Neuronal stem cell (in vitro differentiated cells): ENCODE results near the gene MACF1.

Experiments
- DNase-seq: peaks from one replicate; pipeline ENCODE4 v3.0.0-alpha.2; 2013; ENCODE audit warnings: low spot score
- H2AFZ ChIP-seq: one replicate; pipeline ENCODE4 v1.6.1; 2013; ENCODE audit warnings: mild to moderate bottlenecking, low read length, inconsistent platforms
- H2AK5ac ChIP-seq: 2 replicates; pipeline ENCODE4 v1.6.1; 2013; ENCODE audit warnings: low read depth, mild to moderate bottlenecking, inconsistent platforms, low read length, moderate library complexity, mixed read lengths
- H2BK120ac ChIP-seq: 2 replicates; pipeline ENCODE4 v1.6.1; 2013; ENCODE audit warnings: low read depth, mild to moderate bottlenecking, inconsistent platforms, low read length, moderate library complexity, mixed read lengths
- H2BK12ac ChIP-seq: one replicate; pipeline ENCODE4 v1.6.1; 2013; ENCODE audit warnings: low read length, inconsistent platforms
- H2BK15ac ChIP-seq: 2 replicates; pipeline ENCODE4 v1.6.1; 2013; ENCODE audit warnings: mild to moderate bottlenecking, low read length, inconsistent platforms, mixed read lengths
- H2BK5ac ChIP-seq: one replicate; pipeline ENCODE4 v1.6.1; 2013; ENCODE audit warnings: inconsistent platforms, mild to moderate bottlenecking, low read length, moderate library complexity
- H3K14ac ChIP-seq: one replicate; pipeline ENCODE4 v1.6.1; 2013; ENCODE audit warnings: low read length, inconsistent platforms
- H3K18ac ChIP-seq: 2 replicates; pipeline ENCODE4 v1.6.1; 2013; ENCODE audit warnings: low read length, inconsistent platforms
- H3K23ac ChIP-seq: 2 replicates; pipeline ENCODE4 v1.6.1; 2013; ENCODE audit warnings: low read depth, mild to moderate bottlenecking, mixed read lengths, low read length, inconsistent platforms; ENCODE audit not compliant: poor library complexity
- H3K27ac ChIP-seq: replicated peaks from 3 replicates; pipeline ENCODE4 v1.5.1; 2013; ENCODE audit warnings: low read length, inconsistent platforms
- H3K27me3 ChIP-seq, 3 experiments: 2 replicates each; pipeline ENCODE4 v1.6.1; 2013; ENCODE audit warnings: low read length in 3 of 3, mild to moderate bottlenecking in 2 of 3, inconsistent platforms in 1 of 3, low read depth in 1 of 3, mixed read lengths in 1 of 3, moderate library complexity in 1 of 3; ENCODE audit not compliant: control insufficient read depth in 3 of 3, insufficient read depth in 3 of 3
- H3K36me3 ChIP-seq, 2 donors: replicated peaks in 1 of 2; 2 replicates each; pipeline ENCODE4 v1.6.1; 2013; ENCODE audit warnings: low read length in 2 of 2; ENCODE audit not compliant: control insufficient read depth in 2 of 2, insufficient read depth in 2 of 2
- H3K4ac ChIP-seq: 2 replicates; pipeline ENCODE4 v1.6.1; 2013; ENCODE audit warnings: inconsistent platforms, mild to moderate bottlenecking, low read length, moderate library complexity
- H3K4me1 ChIP-seq, 2 donors: 1 replicate in 1 of 2; 2 replicates in 1 of 2; pipeline ENCODE4 v1.6.1; 2013; ENCODE audit warnings: low read length in 2 of 2, low read depth in 1 of 2; ENCODE audit not compliant: control insufficient read depth in 2 of 2, insufficient read depth in 1 of 2
- H3K4me2 ChIP-seq: one replicate; pipeline ENCODE4 v1.6.1; 2013; ENCODE audit warnings: mild to moderate bottlenecking, low read length, inconsistent platforms; ENCODE audit not compliant: insufficient read depth, poor library complexity, severe bottlenecking
- H3K4me3 ChIP-seq, 2 donors: 2 replicates each; pipeline ENCODE4 v1.5.1; 2013; ENCODE audit warnings: low read length in 2 of 2, mild to moderate bottlenecking in 2 of 2, inconsistent platforms in 1 of 2, moderate library complexity in 1 of 2
- H3K79me1 ChIP-seq: one replicate; pipeline ENCODE4 v1.6.1; 2013; ENCODE audit warnings: low read depth, mild to moderate bottlenecking, inconsistent platforms, low read length, moderate library complexity
- H3K9ac ChIP-seq: one replicate; pipeline ENCODE4 v1.6.1; 2013; ENCODE audit warnings: mild to moderate bottlenecking, low read depth, low read length, inconsistent platforms; ENCODE audit not compliant: poor library complexity
- H3K9me3 ChIP-seq, 2 donors: replicated peaks in 1 of 2; 2 replicates each; pipeline versions ENCODE3 to v1.6.1; 2013; ENCODE audit warnings: low read length in 2 of 2, mild to moderate bottlenecking in 2 of 2, inconsistent platforms in 1 of 2, low read depth in 1 of 2, mixed read lengths in 1 of 2, moderate library complexity in 1 of 2; ENCODE audit not compliant: control insufficient read depth in 2 of 2, insufficient read depth in 1 of 2
- H4K8ac ChIP-seq: one replicate; pipeline ENCODE4 v1.6.1; 2013; ENCODE audit warnings: low read depth, mild to moderate bottlenecking, inconsistent platforms, low read length, moderate library complexity
- H4K91ac ChIP-seq: one replicate; pipeline ENCODE4 v1.6.1; 2013; ENCODE audit warnings: low read length, low read depth, mild to moderate bottlenecking, inconsistent platforms; ENCODE audit not compliant: poor library complexity
- whole genome bisulfite sequencing, 2 donors: extraction: QIAGEN DNeasy Blood & Tissue Kit; methylation state at CpG; one replicate each; pipeline ENCODE4 v1.1.7; 2013; ENCODE audit warnings: missing lambda C conversion rate in 2 of 2, mixed read lengths in 1 of 2; ENCODE audit not compliant: insufficient read length in 2 of 2, insufficient replicate concordance in 1 of 2; ENCODE audit errors: extremely low coverage in 2 of 2; 5-methylcytosine and 5-hydroxymethylcytosine counted together

Gene MACF1

GRCh38 chr1:39528082-39528481 lies 323.6 kb downstream of the MACF1 start:
- WGBS, 2 donors: no CpG with 5 or more reads among the region's 4 CpGs
- Histone ChIP-seq H3K18ac (no peak overlapping the region), H3K36me3 (peaks cover 15 to 58% of the 10 kb centered on the region in 2 donors), H3K4me3 (no peak overlapping the region), H3K14ac (no peak overlapping the region), H3K23ac (peak overlapping the region; percentile 0), H3K27ac (no peak overlapping the region), H4K91ac (no peak overlapping the region), H3K4ac (no peak overlapping the region), H4K8ac (no peak overlapping the region), H2AK5ac (no peak overlapping the region), H2AFZ (no peak overlapping the region), H3K4me2 (no peak overlapping the region), H3K4me1 (no peaks in the 10 kb centered on the region), H2BK120ac (no peak overlapping the region), H2BK15ac (no peak overlapping the region), H3K9me3 (no peaks in the 10 kb centered on the region), H2BK12ac (no peak overlapping the region), H3K9ac (no peak overlapping the region), H3K27me3 (no peaks in the 10 kb centered on the region), H3K79me1 (no peaks in the 10 kb centered on the region), H2BK5ac (no peak overlapping the region)
- no peak for DNase-seq

GRCh38 chr1:39529901-39530535 lies 325.5 kb downstream of the MACF1 start:
- no CpG with 5 or more reads among the region's 10 CpGs for WGBS, 2 donors

GRCh38 chr1:39531526-39531925 lies 327.0 kb downstream of the MACF1 start:
- Histone ChIP-seq H3K79me1 (no peaks in the 10 kb centered on the region), H2BK5ac (no peak overlapping the region), H2BK15ac (no peak overlapping the region), H3K9ac (no peak overlapping the region), H3K9me3 (no peaks in the 10 kb centered on the region), H4K8ac (no peak overlapping the region), H2BK12ac (no peak overlapping the region), H3K36me3 (peaks cover 13 to 83% of the 10 kb centered on the region in 2 donors), H3K18ac (no peak overlapping the region), H3K4me2 (no peak overlapping the region), H3K27ac (no peak overlapping the region), H2AFZ (no peak overlapping the region), H3K23ac (peak overlapping the region; percentile 37), H3K27me3 (no peaks in the 10 kb centered on the region), H4K91ac (no peak overlapping the region), H2BK120ac (no peak overlapping the region), H3K4me1 (no peaks in the 10 kb centered on the region), H3K4me3 (no peak overlapping the region), H2AK5ac (no peak overlapping the region), H3K14ac (no peak overlapping the region), H3K4ac (no peak overlapping the region)
- no peak for DNase-seq
- no CpG with 5 or more reads among the region's 4 CpGs for WGBS, 2 donors

More at GRCh38 chr1:39529901-39530535, 325.5 kb downstream of the MACF1 start:
- Histone ChIP-seq H2AK5ac (no peak overlapping the region), H3K9ac (no peak overlapping the region), H3K27ac (no peak overlapping the region), H2BK12ac (peak overlapping the region; percentile 58), H3K23ac (no peak overlapping the region), H2BK120ac (no peak overlapping the region), H3K18ac (no peak overlapping the region), H3K4me3 (no peak overlapping the region), H2BK15ac (no peak overlapping the region), H3K79me1 (no peaks in the 10 kb centered on the region), H2AFZ (no peak overlapping the region), H3K36me3 (peaks cover 13 to 76% of the 10 kb centered on the region in 2 donors), H3K14ac (peak overlapping the region; percentile 94), H3K9me3 (no peaks in the 10 kb centered on the region), H3K4me2 (no peak overlapping the region), H3K27me3 (no peaks in the 10 kb centered on the region), H4K8ac (no peak overlapping the region), H4K91ac (no peak overlapping the region), H3K4me1 (no peaks in the 10 kb centered on the region), H3K4ac (no peak overlapping the region), H2BK5ac (no peak overlapping the region)
- DNase-seq: no peak

- Histone ChIP-seq H2BK15ac (no peak overlapping the region), H3K4ac (no peak overlapping the region), H3K27me3 (no peaks in the 10 kb centered on the region), H2BK12ac (no peak overlapping the region), H3K23ac (no peak overlapping the region), H2BK5ac (no peak overlapping the region), H2BK120ac (no peak overlapping the region), H4K91ac (no peak overlapping the region), H3K4me2 (no peak overlapping the region), H3K36me3 (peaks cover 8 to 79% of the 10 kb centered on the region in 2 donors), H3K4me3 (no peak overlapping the region), H2AK5ac (no peak overlapping the region), H3K9me3 (no peaks in the 10 kb centered on the region), H3K79me1 (no peaks in the 10 kb centered on the region), H3K18ac (no peak overlapping the region), H3K27ac (no peak overlapping the region), H3K14ac (no peak overlapping the region), H3K9ac (no peak overlapping the region), H4K8ac (no peak overlapping the region), H2AFZ (no peak overlapping the region), H3K4me1 (no peaks in the 10 kb centered on the region)
- DNase-seq: no peak
- WGBS, 2 donors: no CpG with 5 or more reads among the region's 1 CpG
Observed at GRCh38 chr1:39533442-39533841, 328.9 kb downstream of the MACF1 start.
